ENCODE results near the gene NAALAD2. TPM values are rescaled to one million over a fixed set of nuclear protein-coding genes. Genes with fewer than 3 reads are reported as not detected.
"Not testable (repeated sequence)": the region's sequence is repeated elsewhere in the genome, so short reads cannot be mapped to it uniquely, and the experiment has no call there.

NAALAD2 gene
- total RNA-seq, 1 donor from 2014 or later, result 7.2 TPM

GRCh38 chr11:90192869-90193582 is 58.6 kb downstream of the NAALAD2 start:
- no peak for DNase-seq (ENCODE audit: low spot score)

- DNase-seq (ENCODE audit: low spot score), result peak; percentile 54
These were observed 62.9 kb downstream of the NAALAD2 start for GRCh38 chr11:90197377-90197776.

GRCh38 chr11:90202342-90202741 is 67.9 kb downstream of the NAALAD2 start:
- DNase-seq (ENCODE audit: low spot score), result no peak

GRCh38 chr11:90204407-90204806 is 69.9 kb downstream of the NAALAD2 start:
- no peak for DNase-seq (ENCODE audit: low spot score)

GRCh38 chr11:90204832-90205646 is 70.6 kb downstream of the NAALAD2 start:
- peak; percentile 66 for DNase-seq (ENCODE audit: low spot score)

GRCh38 chr11:90207992-90208391 is 73.5 kb downstream of the NAALAD2 start:
- DNase-seq (ENCODE audit: low spot score), result not testable (repeated sequence)

GRCh38 chr11:90208857-90209256 is 74.4 kb downstream of the NAALAD2 start:
- no peak for DNase-seq (ENCODE audit: low spot score)

GRCh38 chr11:90213322-90213721 is 78.9 kb downstream of the NAALAD2 start:
- DNase-seq (ENCODE audit: low spot score), result no peak

- no peak for DNase-seq (ENCODE audit: low spot score)
These were observed 82.1 kb downstream of the NAALAD2 start for GRCh38 chr11:90216611-90217010.

GRCh38 chr11:90218606-90219005 is 84.1 kb downstream of the NAALAD2 start:
- DNase-seq (ENCODE audit: low spot score), result no peak

- DNase-seq (ENCODE audit: low spot score), result no peak
These were observed 85.0 kb downstream of the NAALAD2 start for GRCh38 chr11:90219438-90219837.

GRCh38 chr11:90220391-90220790 is 85.9 kb downstream of the NAALAD2 start:
- DNase-seq (ENCODE audit: low spot score), result no peak

- DNase-seq (ENCODE audit: low spot score), result no peak
These were observed 87.5 kb downstream of the NAALAD2 start for GRCh38 chr11:90221803-90222458.

- peak; percentile 95 for DNase-seq (ENCODE audit: low spot score)
These were observed 88.2 kb downstream of the NAALAD2 start, which contains the start of gene CHORDC1 for GRCh38 chr11:90222459-90223247. TSS of gene CHORDC1 (minus strand) at chr11:90223049. CDS start at chr11:90222954, 95 bp downstream.

- no peak for DNase-seq (ENCODE audit: low spot score)
These were observed 88.8 kb downstream of the NAALAD2 start for GRCh38 chr11:90223248-90223585.

GRCh38 chr11:90228056-90228455 is 93.6 kb downstream of the NAALAD2 start:
- no peak for DNase-seq (ENCODE audit: low spot score)

GRCh38 chr11:90229791-90230190 is 95.3 kb downstream of the NAALAD2 start:
- no peak for DNase-seq (ENCODE audit: low spot score)

- peak; percentile 77 for DNase-seq (ENCODE audit: low spot score)
These were observed 100.5 kb downstream of the NAALAD2 start for GRCh38 chr11:90234977-90235376.

- DNase-seq (ENCODE audit: low spot score), result peak; percentile 78
These were observed 101.1 kb downstream of the NAALAD2 start for GRCh38 chr11:90235526-90235925.

GRCh38 chr11:90237004-90237403 is 102.5 kb downstream of the NAALAD2 start:
- no peak for DNase-seq (ENCODE audit: low spot score)

GRCh38 chr11:90239967-90240636 is 105.6 kb downstream of the NAALAD2 start:
- not testable (repeated sequence) for DNase-seq (ENCODE audit: low spot score)
